Testis (tissue), 2 donors: ENCODE results near the gene ZNF320.

Experiments
- POLR2A ChIP-seq: fragments of 450-650 bp; IDR thresholded peaks from one replicate; pipeline ENCODE4 v1.6.1; 2017; ENCODE audit warnings: antibody characterized with exemption, mild to moderate bottlenecking, moderate library complexity
- TF ChIP-seq, protein P1 (sequence below), 3 experiments: fragments of 450-650 bp in 2 of 3; fragments of 200-600 bp in 1 of 3; sonication (generic) in 1 of 3; IDR thresholded peaks; one replicate each; pipeline ENCODE4 v1.5.1; 2016 to 2019; ENCODE audit warnings: antibody characterized with exemption in 3 of 3, mild to moderate bottlenecking in 2 of 3, moderate library complexity in 1 of 3

DNA sequence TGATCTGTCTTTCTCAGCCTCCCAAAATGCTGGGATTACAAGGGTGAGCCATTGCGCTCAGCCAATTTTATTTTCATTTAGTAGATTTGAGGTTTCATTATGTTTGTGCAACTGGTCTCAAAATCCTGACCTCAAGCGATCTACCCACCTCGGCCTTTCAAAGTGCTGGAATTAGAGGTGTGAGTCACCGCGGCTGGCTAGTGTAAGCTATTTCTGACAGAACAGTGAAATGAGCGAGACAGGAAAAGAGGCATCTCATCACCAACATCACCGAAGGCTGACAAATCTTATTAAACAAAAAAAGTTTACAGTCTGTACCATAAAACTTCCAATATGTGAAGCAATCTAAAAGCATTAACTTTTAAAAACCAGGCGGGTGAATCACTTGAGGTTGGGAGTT is 38.0 kb upstream of the ZNF320 start:
- TF ChIP-seq, protein P1, sequence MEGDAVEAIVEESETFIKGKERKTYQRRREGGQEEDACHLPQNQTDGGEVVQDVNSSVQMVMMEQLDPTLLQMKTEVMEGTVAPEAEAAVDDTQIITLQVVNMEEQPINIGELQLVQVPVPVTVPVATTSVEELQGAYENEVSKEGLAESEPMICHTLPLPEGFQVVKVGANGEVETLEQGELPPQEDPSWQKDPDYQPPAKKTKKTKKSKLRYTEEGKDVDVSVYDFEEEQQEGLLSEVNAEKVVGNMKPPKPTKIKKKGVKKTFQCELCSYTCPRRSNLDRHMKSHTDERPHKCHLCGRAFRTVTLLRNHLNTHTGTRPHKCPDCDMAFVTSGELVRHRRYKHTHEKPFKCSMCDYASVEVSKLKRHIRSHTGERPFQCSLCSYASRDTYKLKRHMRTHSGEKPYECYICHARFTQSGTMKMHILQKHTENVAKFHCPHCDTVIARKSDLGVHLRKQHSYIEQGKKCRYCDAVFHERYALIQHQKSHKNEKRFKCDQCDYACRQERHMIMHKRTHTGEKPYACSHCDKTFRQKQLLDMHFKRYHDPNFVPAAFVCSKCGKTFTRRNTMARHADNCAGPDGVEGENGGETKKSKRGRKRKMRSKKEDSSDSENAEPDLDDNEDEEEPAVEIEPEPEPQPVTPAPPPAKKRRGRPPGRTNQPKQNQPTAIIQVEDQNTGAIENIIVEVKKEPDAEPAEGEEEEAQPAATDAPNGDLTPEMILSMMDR (IDR thresholded peaks at IDR 0.05): no peak
- no peak for TF ChIP-seq POLR2A
